GM12878 (cell line): ENCODE data around the gene KIF21A. TPM values are rescaled to one million over a fixed set of nuclear protein-coding genes. Genes with fewer than 3 reads are reported as not detected.
A peak's percentile ranks its signal among the peaks of the same experiment; 100 is the strongest.

Experiments
- CHD4 ChIP-seq: fragments of 200-600 bp; sonication (generic); IDR thresholded peaks from 2 replicates; pipeline ENCODE4 v1.6.1; 2016; ENCODE audit warnings: mild to moderate bottlenecking
- CREM ChIP-seq: IDR thresholded peaks from 2 replicates; pipeline ENCODE4 v1.6.1; 2014; ENCODE audit warnings: antibody characterized with exemption, low read depth
- EED ChIP-seq: sonication (generic); IDR thresholded peaks from 2 replicates; pipeline ENCODE4 v1.6.1; 2016; ENCODE audit warnings: antibody characterized with exemption, low read depth
- ETV6 ChIP-seq, 2 experiments: fragments of 450-650 bp in 1 of 2; IDR thresholded peaks in 1 of 2; conservative IDR thresholded peaks in 1 of 2; 2 replicates each; pipeline ENCODE4 v1.6.1; 2014; ENCODE audit warnings: antibody characterized with exemption in 1 of 2, borderline replicate concordance in 1 of 2, low read depth in 1 of 2, mild to moderate bottlenecking in 1 of 2, moderate library complexity in 1 of 2
- FOXK2 ChIP-seq: fragments of 450-650 bp; IDR thresholded peaks from 2 replicates; pipeline ENCODE4 v1.6.1; 2017; ENCODE audit warnings: mild to moderate bottlenecking, moderate library complexity
- HDAC2 ChIP-seq: fragments of 200-600 bp; sonication (generic); IDR thresholded peaks from 2 replicates; pipeline ENCODE4 v1.6.1; 2017
- IKZF2 ChIP-seq, 2 experiments: fragments of 450-650 bp; IDR thresholded peaks; 2 replicates each; pipeline ENCODE4 v1.6.1; 2017; ENCODE audit warnings: mild to moderate bottlenecking in 2 of 2, moderate library complexity in 2 of 2
- KDM1A ChIP-seq: fragments of 200-600 bp; sonication (generic); IDR thresholded peaks from 2 replicates; pipeline ENCODE4 v1.6.1; 2016; ENCODE audit warnings: borderline replicate concordance
- MEF2A ChIP-seq: IDR thresholded peaks from 2 replicates; pipeline ENCODE4 v1.6.1; 2011; ENCODE audit warnings: low read depth, mild to moderate bottlenecking, low read length, moderate library complexity; ENCODE audit not compliant: insufficient read depth
- NBN ChIP-seq: fragments of 450-650 bp; IDR thresholded peaks from 2 replicates; pipeline ENCODE4 v1.6.1; 2016
- PAX5 ChIP-seq: IDR thresholded peaks from 2 replicates; pipeline ENCODE4 v1.6.1; 2011; ENCODE audit warnings: low read depth, low read length, borderline replicate concordance
- PML ChIP-seq: IDR thresholded peaks from 2 replicates; pipeline ENCODE4 v1.6.1; 2012; ENCODE audit warnings: low read length, inconsistent platforms
- RAD21 ChIP-seq: IDR thresholded peaks from 2 replicates; pipeline ENCODE4 v1.6.1; 2011; ENCODE audit warnings: mild to moderate bottlenecking, low read depth, low read length, moderate library complexity; ENCODE audit not compliant: insufficient read depth
- RAD51 ChIP-seq: fragments of 450-650 bp; IDR thresholded peaks from 2 replicates; pipeline ENCODE4 v1.6.1; 2016; ENCODE audit warnings: moderate library complexity, mild to moderate bottlenecking, inconsistent platforms
- RUNX3 ChIP-seq: IDR thresholded peaks from 2 replicates; pipeline ENCODE4 v1.6.1; 2012; ENCODE audit warnings: low read length, inconsistent platforms
- polyA plus RNA-seq, 11 experiments: library from polyadenylated mRNA; depleted of rRNA in 4 of 11; unstranded in 6 of 11; stranded (reverse) in 5 of 11; fragments of >200 nt; fragmentation: Nextera tagmentation in 4 of 11; fragmentation: Illumina TruSeq in 1 of 11; extraction: Ambion mirVana in 4 of 11; extraction: Trizol in 1 of 11; gene quantifications; 1 replicate in 1 of 11; 2 replicates in 10 of 11; pipeline versions ENCODE4 v1.2.1 to v1.2.3, GENCODE V29; 2011 to 2016; ENCODE audit warnings: inconsistent platforms in 2 of 11, missing spikeins in 2 of 11, low read depth in 1 of 11
- total RNA-seq, 4 experiments: library from RNA; depleted of rRNA in 3 of 4; stranded (reverse); fragments of >200 nt in 3 of 4; fragmentation: Illumina TruSeq in 1 of 4; extraction: Trizol in 1 of 4; gene quantifications; 2 replicates each; pipeline versions ENCODE4 v1.2.1 to v1.2.3, GENCODE V29; 2013 to 2021
- TF ChIP-seq, protein P1 (sequence below): fragments of 450-650 bp; IDR thresholded peaks from 2 replicates; pipeline ENCODE4 v1.6.1; 2017; ENCODE audit warnings: low read depth, mild to moderate bottlenecking, moderate library complexity
- TF ChIP-seq, protein P2 (sequence below): fragments of 450-650 bp; IDR thresholded peaks from 2 replicates; pipeline ENCODE4 v1.6.1; 2017; ENCODE audit warnings: mild to moderate bottlenecking, low read depth, inconsistent platforms; ENCODE audit not compliant: poor library complexity, severe bottlenecking
- TF ChIP-seq, protein P3 (sequence below), 3 experiments: IDR thresholded peaks in 2 of 3; conservative IDR thresholded peaks in 1 of 3; 2 replicates each; pipeline ENCODE4 v1.5.1; 2011; ENCODE audit warnings: low read depth in 3 of 3, low read length in 3 of 3, mild to moderate bottlenecking in 3 of 3, control low read depth in 2 of 3, moderate library complexity in 2 of 3, inconsistent platforms in 1 of 3, mixed read lengths in 1 of 3; ENCODE audit not compliant: control insufficient read depth in 2 of 3, insufficient read depth in 1 of 3; ENCODE audit errors: extremely low read depth in 1 of 3
- TF ChIP-seq, protein P4 (sequence below): IDR thresholded peaks from 2 replicates; pipeline ENCODE4 v1.6.1; 2011; ENCODE audit warnings: low read depth, mild to moderate bottlenecking, low read length, moderate library complexity, borderline replicate concordance; ENCODE audit errors: extremely low read depth
- TF ChIP-seq, protein P5 (sequence below): fragments of 450-650 bp; IDR thresholded peaks from 2 replicates; pipeline ENCODE4 v1.6.1; 2018; ENCODE audit warnings: borderline replicate concordance, mild to moderate bottlenecking; ENCODE audit not compliant: partially characterized antibody
- TF ChIP-seq, protein P6 (sequence below): fragments of 450-650 bp; IDR thresholded peaks from 2 replicates; pipeline ENCODE4 v1.6.1; 2016; ENCODE audit warnings: mild to moderate bottlenecking

KIF21A gene
- total and polyA plus RNA-seq, 10 of the 15 experiments (the other 5 are each of a cell fraction or from before 2014, with no cell fraction given): 21.3 to 42.1 (median 24.5) TPM

DNA sequence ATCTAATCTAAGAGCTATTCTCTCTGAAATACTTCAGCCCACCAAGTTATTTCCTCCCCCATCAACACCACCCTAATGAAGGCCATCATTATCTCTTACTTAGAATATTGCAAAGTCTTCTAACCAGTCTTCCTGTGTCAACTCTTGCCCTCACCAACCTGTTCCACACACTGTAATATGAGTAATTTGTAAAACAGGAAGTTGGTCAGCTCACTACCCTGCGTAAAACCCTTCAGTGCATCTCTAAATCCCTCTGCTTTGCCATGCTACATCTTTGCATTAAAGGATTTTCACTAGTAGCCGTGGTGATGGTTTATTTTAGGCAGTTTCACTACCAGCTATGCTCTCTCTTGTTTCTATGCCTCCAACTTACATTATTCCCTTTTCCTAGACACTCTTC, 70.0 kb downstream of the KIF21A start (continued):
- TF ChIP-seq, protein P1, sequence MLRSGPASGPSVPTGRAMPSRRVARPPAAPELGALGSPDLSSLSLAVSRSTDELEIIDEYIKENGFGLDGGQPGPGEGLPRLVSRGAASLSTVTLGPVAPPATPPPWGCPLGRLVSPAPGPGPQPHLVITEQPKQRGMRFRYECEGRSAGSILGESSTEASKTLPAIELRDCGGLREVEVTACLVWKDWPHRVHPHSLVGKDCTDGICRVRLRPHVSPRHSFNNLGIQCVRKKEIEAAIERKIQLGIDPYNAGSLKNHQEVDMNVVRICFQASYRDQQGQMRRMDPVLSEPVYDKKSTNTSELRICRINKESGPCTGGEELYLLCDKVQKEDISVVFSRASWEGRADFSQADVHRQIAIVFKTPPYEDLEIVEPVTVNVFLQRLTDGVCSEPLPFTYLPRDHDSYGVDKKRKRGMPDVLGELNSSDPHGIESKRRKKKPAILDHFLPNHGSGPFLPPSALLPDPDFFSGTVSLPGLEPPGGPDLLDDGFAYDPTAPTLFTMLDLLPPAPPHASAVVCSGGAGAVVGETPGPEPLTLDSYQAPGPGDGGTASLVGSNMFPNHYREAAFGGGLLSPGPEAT: 0 out of 2 replicates have a peak, but pooled peaks have one; percentile 23
- TF ChIP-seq ETV6 (conservative IDR thresholded peaks at IDR 0.05 in 1 of 2, IDR thresholded peaks at IDR 0.05 in 1 of 2; ENCODE audit: borderline replicate concordance in 1 of 2, low read depth in 1 of 2) (peak in 1 of 2 experiments; percentile 44; a peak in 1 of 4 replicates), RUNX3 (peak; percentile 59), PML (no peak), MEF2A (0 out of 2 replicates have a peak, but pooled peaks have one; percentile 18), IKZF2 (IDR thresholded peaks at IDR 0.05) (peak; percentile 56 to 65), CREM (peak; percentile 40; the same call in 1 of the 2 replicates), FOXK2 (no peak), EED (peak; percentile 69), RAD21 (no peak), PAX5 (peak; percentile 22; the same call in 1 of the 2 replicates), RAD51 (no peak), CHD4 (no peak), KDM1A (no peak), NBN (0 out of 2 replicates have a peak, but pooled peaks have one; percentile 32), HDAC2 (no peak)
- TF ChIP-seq, protein P2, sequence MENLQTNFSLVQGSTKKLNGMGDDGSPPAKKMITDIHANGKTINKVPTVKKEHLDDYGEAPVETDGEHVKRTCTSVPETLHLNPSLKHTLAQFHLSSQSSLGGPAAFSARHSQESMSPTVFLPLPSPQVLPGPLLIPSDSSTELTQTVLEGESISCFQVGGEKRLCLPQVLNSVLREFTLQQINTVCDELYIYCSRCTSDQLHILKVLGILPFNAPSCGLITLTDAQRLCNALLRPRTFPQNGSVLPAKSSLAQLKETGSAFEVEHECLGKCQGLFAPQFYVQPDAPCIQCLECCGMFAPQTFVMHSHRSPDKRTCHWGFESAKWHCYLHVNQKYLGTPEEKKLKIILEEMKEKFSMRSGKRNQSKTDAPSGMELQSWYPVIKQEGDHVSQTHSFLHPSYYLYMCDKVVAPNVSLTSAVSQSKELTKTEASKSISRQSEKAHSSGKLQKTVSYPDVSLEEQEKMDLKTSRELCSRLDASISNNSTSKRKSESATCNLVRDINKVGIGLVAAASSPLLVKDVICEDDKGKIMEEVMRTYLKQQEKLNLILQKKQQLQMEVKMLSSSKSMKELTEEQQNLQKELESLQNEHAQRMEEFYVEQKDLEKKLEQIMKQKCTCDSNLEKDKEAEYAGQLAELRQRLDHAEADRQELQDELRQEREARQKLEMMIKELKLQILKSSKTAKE: no peak
- TF ChIP-seq, protein P3, sequence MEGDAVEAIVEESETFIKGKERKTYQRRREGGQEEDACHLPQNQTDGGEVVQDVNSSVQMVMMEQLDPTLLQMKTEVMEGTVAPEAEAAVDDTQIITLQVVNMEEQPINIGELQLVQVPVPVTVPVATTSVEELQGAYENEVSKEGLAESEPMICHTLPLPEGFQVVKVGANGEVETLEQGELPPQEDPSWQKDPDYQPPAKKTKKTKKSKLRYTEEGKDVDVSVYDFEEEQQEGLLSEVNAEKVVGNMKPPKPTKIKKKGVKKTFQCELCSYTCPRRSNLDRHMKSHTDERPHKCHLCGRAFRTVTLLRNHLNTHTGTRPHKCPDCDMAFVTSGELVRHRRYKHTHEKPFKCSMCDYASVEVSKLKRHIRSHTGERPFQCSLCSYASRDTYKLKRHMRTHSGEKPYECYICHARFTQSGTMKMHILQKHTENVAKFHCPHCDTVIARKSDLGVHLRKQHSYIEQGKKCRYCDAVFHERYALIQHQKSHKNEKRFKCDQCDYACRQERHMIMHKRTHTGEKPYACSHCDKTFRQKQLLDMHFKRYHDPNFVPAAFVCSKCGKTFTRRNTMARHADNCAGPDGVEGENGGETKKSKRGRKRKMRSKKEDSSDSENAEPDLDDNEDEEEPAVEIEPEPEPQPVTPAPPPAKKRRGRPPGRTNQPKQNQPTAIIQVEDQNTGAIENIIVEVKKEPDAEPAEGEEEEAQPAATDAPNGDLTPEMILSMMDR (IDR thresholded peaks at IDR 0.05 in 2 of 3, conservative IDR thresholded peaks at IDR 0.05 in 1 of 3; ENCODE audit: control insufficient read depth in 2 of 3, extremely low read depth in 1 of 3, insufficient read depth in 1 of 3, low read depth in 3 of 3, low read length in 3 of 3): no peak
- TF ChIP-seq, protein P4, sequence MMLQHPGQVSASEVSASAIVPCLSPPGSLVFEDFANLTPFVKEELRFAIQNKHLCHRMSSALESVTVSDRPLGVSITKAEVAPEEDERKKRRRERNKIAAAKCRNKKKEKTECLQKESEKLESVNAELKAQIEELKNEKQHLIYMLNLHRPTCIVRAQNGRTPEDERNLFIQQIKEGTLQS: no peak
- TF ChIP-seq, protein P5, sequence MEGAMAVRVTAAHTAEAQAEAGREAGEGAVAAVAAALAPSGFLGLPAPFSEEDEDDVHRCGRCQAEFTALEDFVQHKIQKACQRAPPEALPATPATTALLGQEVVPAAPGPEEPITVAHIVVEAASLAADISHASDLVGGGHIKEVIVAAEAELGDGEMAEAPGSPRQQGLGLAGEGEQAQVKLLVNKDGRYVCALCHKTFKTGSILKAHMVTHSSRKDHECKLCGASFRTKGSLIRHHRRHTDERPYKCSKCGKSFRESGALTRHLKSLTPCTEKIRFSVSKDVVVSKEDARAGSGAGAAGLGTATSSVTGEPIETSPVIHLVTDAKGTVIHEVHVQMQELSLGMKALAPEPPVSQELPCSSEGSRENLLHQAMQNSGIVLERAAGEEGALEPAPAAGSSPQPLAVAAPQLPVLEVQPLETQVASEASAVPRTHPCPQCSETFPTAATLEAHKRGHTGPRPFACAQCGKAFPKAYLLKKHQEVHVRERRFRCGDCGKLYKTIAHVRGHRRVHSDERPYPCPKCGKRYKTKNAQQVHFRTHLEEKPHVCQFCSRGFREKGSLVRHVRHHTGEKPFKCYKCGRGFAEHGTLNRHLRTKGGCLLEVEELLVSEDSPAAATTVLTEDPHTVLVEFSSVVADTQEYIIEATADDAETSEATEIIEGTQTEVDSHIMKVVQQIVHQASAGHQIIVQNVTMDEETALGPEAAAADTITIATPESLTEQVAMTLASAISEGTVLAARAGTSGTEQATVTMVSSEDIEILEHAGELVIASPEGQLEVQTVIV: no peak
- TF ChIP-seq, protein P6, sequence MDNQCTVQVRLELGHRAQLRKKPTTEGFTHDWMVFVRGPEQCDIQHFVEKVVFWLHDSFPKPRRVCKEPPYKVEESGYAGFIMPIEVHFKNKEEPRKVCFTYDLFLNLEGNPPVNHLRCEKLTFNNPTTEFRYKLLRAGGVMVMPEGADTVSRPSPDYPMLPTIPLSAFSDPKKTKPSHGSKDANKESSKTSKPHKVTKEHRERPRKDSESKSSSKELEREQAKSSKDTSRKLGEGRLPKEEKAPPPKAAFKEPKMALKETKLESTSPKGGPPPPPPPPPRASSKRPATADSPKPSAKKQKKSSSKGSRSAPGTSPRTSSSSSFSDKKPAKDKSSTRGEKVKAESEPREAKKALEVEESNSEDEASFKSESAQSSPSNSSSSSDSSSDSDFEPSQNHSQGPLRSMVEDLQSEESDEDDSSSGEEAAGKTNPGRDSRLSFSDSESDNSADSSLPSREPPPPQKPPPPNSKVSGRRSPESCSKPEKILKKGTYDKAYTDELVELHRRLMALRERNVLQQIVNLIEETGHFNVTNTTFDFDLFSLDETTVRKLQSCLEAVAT: no peak
